ENCODE data around the gene KDM2A. TPM values are rescaled to one million over a fixed set of nuclear protein-coding genes. Genes with fewer than 3 reads are reported as not detected.
A peak's percentile ranks its signal among the peaks of the same experiment; 100 is the strongest.
"Not testable (repeated sequence)": the region's sequence is repeated elsewhere in the genome, so short reads cannot be mapped to it uniquely, and the experiment has no call there.

Gene KDM2A
- total RNA-seq, 4 donors from 2014 or later, result 38.7 to 88.1 (median 73.5) TPM

DNA sequence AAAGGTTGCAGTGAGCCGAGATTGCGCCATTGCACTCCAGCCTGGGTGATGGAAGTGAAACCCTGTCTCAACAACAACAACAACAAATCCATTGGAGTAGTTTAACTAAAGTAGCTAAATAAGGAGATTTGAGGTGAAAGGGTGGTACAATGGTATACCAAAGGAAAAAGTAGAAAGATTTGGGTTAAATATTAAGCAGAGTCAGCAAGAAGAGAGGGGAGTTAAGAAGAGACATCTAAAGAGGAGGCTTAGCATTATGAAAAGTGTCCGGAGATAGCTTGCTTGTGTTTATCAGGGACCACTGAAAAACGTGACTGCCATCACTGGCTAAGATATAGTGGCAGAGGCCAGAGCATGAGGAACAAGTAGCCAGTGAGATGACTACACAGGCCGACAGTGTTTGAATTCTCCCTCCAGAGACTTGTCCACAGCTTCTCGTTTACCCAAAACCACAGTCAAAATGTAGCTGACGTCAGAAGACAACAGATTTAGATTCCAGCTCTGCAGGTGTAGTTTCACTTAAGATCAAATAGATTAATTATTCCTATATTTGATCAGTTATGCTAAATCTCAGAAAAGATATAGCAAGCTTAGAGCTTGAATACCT is 114.6 kb downstream of the KDM2A start:
- WGBS, 2 donors, result 83 to 85% methylated on average over 7 of the region's 7 CpGs
- peaks cover 6 to 7% of the 10 kb centered on the region in 2 donors for H3K4me1 ChIP-seq
- TF ChIP-seq, protein P1, sequence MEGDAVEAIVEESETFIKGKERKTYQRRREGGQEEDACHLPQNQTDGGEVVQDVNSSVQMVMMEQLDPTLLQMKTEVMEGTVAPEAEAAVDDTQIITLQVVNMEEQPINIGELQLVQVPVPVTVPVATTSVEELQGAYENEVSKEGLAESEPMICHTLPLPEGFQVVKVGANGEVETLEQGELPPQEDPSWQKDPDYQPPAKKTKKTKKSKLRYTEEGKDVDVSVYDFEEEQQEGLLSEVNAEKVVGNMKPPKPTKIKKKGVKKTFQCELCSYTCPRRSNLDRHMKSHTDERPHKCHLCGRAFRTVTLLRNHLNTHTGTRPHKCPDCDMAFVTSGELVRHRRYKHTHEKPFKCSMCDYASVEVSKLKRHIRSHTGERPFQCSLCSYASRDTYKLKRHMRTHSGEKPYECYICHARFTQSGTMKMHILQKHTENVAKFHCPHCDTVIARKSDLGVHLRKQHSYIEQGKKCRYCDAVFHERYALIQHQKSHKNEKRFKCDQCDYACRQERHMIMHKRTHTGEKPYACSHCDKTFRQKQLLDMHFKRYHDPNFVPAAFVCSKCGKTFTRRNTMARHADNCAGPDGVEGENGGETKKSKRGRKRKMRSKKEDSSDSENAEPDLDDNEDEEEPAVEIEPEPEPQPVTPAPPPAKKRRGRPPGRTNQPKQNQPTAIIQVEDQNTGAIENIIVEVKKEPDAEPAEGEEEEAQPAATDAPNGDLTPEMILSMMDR (IDR thresholded peaks at IDR 0.05), result no peak
- no peak for TF ChIP-seq POLR2A (IDR thresholded peaks at IDR 0.05)
- no peak for DNase-seq
- no peak overlapping the region for H3K4me3 ChIP-seq (replicated peaks in 1 of 3)
- H3K36me3 ChIP-seq, result peaks cover 14 to 27% of the 10 kb centered on the region in 2 donors
- no peak overlapping the region for H3K27ac ChIP-seq
- H3K27me3 ChIP-seq, result no peaks in the 10 kb centered on the region
- intact Hi-C loops (cut with DNase I), result loop anchor here (10.0 kb wide), 1 partner anchor 109 kb away; no protein-coding TSS in a partner anchor
- no peaks in the 10 kb centered on the region for H3K9me3 ChIP-seq

DNA sequence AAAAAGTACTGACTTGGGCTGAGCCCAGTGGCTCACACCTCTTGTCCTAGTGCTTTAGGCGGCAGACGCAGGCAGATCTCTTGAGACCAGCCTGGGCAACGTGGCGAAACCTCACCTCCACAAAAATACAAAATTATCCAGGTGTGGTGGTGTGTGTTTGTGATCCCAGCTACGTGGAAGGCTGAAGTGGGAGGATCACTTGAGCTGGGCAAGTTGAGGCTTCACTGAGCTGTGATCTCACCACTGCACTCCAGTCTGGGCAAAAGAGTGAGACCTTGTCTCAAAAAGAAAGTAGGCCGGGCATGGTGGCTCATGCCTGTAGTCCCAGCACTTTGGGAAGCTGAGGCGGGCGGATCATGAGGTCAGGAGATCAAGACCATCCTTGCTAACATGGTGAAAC is 115.5 kb downstream of the KDM2A start:
- Histone ChIP-seq H3K36me3 (peaks cover 6 to 18% of the 10 kb centered on the region in 2 donors), H3K4me1 (peaks cover 15 to 16% of the 10 kb centered on the region in 2 donors)
- H3K27ac ChIP-seq; H3K9me3 ChIP-seq; H3K27me3 ChIP-seq; H3K4me3 ChIP-seq (replicated peaks in 1 of 3): not testable (repeated sequence)
- peak; percentile 20 to 29 for DNase-seq
- intact Hi-C loops (cut with DNase I), result loop anchor here (10.0 kb wide), 1 partner anchor 110 kb away; no protein-coding TSS in a partner anchor
- 77 to 82% methylated on average over 8 of the region's 8 CpGs for whole genome bisulfite sequencing, 2 donors

DNA sequence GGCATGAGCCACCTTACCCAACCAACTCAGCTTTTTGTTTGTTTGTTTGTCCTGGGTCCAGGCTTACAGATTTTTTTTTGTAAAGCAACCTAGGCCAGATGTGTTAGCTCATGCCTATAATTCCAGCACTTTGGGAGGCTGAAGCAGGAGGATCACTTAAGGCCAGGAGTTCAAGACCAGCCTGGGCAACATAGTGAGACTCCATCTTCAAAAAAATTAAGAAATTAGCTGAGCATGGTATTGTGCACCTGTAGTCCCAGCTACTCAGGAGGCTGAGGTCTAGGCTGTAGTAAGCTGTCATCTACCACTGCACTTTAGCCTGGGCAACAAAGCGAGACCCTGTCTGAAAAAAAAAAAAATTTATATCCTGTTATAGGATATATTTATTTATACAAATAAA is 118.5 kb downstream of the KDM2A start:
- Histone ChIP-seq H3K27ac (peak overlapping the region in 1 of 3 donors; percentile 56), H3K27me3 (no peaks in the 10 kb centered on the region), H3K36me3 (no peaks in the 10 kb centered on the region), H3K4me1 (peaks cover 30 to 34% of the 10 kb centered on the region in 2 donors), H3K9me3 (no peaks in the 10 kb centered on the region), H3K4me3 (replicated peaks in 1 of 3) (no peak overlapping the region)
- no peak for TF ChIP-seq POLR2A (IDR thresholded peaks at IDR 0.05)
- TF ChIP-seq, protein P1 (IDR thresholded peaks at IDR 0.05), result no peak
- no peak for DNase-seq
- 98 to 100% methylated on average over 1 of the region's 1 CpG for WGBS, 2 donors
- intact Hi-C loops (cut with DNase I), result loop anchor here (10.0 kb wide), 1 partner anchor 113 kb away; no protein-coding TSS in a partner anchor

DNA sequence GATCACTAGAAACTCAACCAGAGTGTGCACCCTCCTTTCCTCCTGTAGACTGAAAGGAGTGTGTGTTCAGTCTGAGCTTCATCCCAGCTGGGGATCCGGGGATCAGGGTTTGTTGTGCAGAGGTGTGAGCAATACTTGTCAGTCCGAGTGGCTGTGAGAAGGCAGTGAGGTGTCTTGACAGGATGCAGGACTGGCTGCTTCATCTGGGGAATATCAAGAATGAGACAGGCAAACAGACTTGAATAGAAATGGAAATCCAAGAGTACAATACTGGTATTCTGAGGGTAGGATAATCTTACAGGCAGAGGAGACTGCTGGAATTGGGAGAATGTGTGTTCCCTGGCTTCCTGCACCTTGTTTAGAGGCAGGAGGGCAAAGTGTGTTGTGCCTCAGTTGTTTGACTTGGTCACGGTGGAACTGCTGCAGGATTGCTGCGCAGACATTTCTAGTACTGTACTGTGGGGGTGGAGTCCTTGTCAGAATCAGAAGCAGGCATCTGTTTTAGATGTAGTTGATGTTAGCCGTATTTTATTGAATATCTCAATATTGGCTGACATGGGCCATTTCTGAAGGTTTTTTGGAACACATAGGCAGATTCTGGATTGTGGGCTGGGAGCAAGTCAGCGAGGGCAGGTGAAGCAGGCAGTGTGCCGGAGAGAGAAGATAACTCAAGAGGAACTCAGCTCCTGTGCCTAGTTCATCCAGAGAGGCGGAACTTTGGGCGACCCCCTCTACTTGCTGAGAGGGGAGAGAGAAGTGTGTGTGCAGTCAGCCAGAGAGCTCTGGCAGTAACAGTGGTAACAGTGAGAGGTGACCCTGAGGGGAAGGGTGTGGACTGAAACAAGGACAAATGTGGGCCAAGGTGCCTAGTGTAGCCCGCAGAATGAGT is 120.1 kb downstream of the KDM2A start:
- no peak for TF ChIP-seq POLR2A (IDR thresholded peaks at IDR 0.05)
- TF ChIP-seq, protein P1 (IDR thresholded peaks at IDR 0.05), result no peak
- Histone ChIP-seq H3K27ac (peak overlapping the region; percentile 6 to 56 (median 55)), H3K4me1 (peaks cover 37 to 46% of the 10 kb centered on the region in 2 donors), H3K9me3 (no peaks in the 10 kb centered on the region), H3K27me3 (no peaks in the 10 kb centered on the region), H3K4me3 (replicated peaks in 1 of 3) (peak overlapping the region in 1 of 3 donors; percentile 57), H3K36me3 (peaks cover 0 to 6% of the 10 kb centered on the region in 2 donors)
- DNase-seq, result peak in 1 of 2 donors; percentile 14
- 5 to 6% methylated on average over 10 of the region's 10 CpGs for WGBS, 2 donors
- intact Hi-C loops (cut with DNase I), result loop anchor here (10.0 kb wide), 1 partner anchor 114 kb away; no protein-coding TSS in a partner anchor

DNA sequence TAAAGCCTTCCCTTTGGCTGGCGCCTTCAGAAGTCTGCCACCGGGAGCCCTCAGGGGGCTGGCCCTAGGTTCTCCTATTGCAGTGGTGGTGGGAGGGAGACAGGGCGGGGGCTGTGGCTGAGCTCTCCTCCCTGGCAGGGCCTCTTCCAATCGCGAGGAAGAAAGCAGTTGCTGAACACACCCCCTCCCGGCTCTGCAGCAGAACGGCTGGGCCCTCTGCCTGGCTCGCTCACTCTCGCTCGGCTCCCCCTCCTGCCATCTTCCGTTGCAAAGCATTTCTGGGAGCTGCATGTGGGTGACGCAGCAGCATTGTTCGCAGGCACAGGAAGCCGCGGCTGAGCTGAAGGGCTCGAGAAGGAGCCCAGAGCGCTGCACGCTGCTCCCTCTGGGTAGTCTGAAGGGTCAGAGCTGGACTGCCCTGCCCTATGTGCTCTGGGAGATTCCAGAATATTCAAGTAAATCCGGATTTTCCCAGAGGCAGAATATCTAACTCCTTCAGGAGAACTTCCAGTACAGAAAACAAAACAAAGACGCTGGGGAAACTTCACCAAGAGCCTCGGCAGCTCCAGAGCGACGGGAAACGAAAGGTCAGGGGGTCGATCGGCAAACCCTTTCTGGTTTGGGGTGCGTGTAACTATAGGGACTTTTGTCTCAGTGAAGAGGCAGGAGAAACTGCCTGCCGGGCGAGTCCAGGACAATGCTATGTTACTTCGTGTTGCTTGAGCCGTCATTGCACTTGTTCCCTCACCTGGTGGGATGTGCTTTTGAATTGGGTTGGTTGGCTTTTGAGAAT is 120.9 kb downstream of the KDM2A start:
- Histone ChIP-seq H3K4me1 (peaks cover 43 to 52% of the 10 kb centered on the region in 2 donors), H3K9me3 (no peaks in the 10 kb centered on the region), H3K27ac (peak overlapping the region; percentile 91 to 96 (median 92)), H3K36me3 (peaks cover under 1 to 15% of the 10 kb centered on the region in 2 donors), H3K4me3 (replicated peaks in 1 of 3) (peak overlapping the region; percentile 57 to 86 (median 63)), H3K27me3 (no peaks in the 10 kb centered on the region)
- intact Hi-C loops (cut with DNase I), result loop anchor here (10.0 kb wide), 1 partner anchor 115 kb away; no protein-coding TSS in a partner anchor
- DNase-seq, result peak; percentile 98 to 99
- 0 to 1% methylated on average over 29 to 30 of the region's 31 CpGs for WGBS, 2 donors
- TF ChIP-seq, protein P1 (IDR thresholded peaks at IDR 0.05), result peak in 1 of 6 experiments; percentile 17
- TF ChIP-seq POLR2A (IDR thresholded peaks at IDR 0.05), result peak; percentile 43 to 99

Measured in thyroid gland (tissue), 4 donors.